SK-N-SH (cell line): ENCODE results near the gene ACOT7.

Source experiments
- SMC3 ChIP-seq: IDR thresholded peaks from 2 replicates; pipeline ENCODE4 v1.6.1; 2012; ENCODE audit warnings: low read depth, low read length, improper control_type of control experiment
- YY1 ChIP-seq: IDR thresholded peaks from 2 replicates; pipeline ENCODE4 v1.4.0; 2012; ENCODE audit warnings: low read depth, mild to moderate bottlenecking
- TF ChIP-seq, protein P1 (sequence below): fragments of 200-600 bp; sonication (generic); IDR thresholded peaks from 2 replicates; pipeline ENCODE4 v1.6.1; 2017; ENCODE audit warnings: antibody characterized with exemption, mild to moderate bottlenecking, moderate library complexity

DNA sequence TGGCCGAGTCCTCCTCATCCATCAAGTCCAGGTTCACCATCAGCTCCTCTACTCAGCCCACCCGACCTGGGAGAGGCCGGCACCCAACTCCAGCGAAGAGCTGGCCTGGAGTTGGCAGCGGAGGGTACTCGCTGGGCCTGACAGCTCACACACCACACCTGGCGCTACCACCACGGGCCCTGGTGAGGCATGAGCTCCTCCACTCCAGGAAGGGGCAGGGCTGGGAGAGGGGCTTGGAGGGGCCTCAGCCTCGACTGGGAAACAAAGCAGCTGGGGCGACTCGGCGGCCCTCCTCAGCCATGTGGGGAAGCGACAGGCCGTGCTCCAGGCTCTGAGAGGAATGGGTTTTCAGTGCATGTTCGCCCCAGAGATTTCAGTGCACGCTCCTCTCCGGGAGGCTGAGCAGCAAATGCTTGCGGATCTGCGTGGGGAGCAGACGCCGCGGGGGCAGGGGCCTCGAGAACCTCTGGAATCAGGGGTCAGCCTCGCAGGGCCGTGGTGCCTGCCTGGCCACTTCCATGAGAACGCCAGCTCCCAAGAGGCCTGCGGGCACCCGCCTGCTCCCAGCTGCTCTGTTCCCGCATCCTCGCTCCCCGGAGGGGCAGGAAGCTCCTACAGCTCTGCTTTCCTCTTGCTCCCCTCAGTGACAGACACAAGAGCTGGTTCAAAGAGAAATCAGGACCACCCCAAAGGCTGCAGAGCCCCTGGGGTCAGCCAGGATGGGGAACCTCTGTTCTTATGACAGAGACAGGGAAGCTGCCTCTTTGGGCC is 113.8 kb downstream of the ACOT7 start:
- no peak for TF ChIP-seq SMC3
- TF ChIP-seq YY1 = no peak
- TF ChIP-seq, protein P1, sequence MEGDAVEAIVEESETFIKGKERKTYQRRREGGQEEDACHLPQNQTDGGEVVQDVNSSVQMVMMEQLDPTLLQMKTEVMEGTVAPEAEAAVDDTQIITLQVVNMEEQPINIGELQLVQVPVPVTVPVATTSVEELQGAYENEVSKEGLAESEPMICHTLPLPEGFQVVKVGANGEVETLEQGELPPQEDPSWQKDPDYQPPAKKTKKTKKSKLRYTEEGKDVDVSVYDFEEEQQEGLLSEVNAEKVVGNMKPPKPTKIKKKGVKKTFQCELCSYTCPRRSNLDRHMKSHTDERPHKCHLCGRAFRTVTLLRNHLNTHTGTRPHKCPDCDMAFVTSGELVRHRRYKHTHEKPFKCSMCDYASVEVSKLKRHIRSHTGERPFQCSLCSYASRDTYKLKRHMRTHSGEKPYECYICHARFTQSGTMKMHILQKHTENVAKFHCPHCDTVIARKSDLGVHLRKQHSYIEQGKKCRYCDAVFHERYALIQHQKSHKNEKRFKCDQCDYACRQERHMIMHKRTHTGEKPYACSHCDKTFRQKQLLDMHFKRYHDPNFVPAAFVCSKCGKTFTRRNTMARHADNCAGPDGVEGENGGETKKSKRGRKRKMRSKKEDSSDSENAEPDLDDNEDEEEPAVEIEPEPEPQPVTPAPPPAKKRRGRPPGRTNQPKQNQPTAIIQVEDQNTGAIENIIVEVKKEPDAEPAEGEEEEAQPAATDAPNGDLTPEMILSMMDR = no peak
